HG03565 (cell line): ENCODE measurements around the gene GNA15.
A peak's percentile ranks its signal among the peaks of the same experiment; 100 is the strongest.
"Not testable (repeated sequence)": the region's sequence is repeated elsewhere in the genome, so short reads cannot be mapped to it uniquely, and the experiment has no call there.

ENCODE experiments used
- ATAC-seq: cut with Tn5 transposase; IDR thresholded peaks from one replicate; pipeline ENCODE4 v1.9.1; 2021; ENCODE audit warnings: mild to moderate bottlenecking, moderate library complexity; ENCODE audit not compliant: unreplicated experiment

The GNA15 gene

GRCh38 chr19:3171894-3172672 lies 36.2 kb downstream of the GNA15 start:
- ATAC-seq, result no peak

DNA sequence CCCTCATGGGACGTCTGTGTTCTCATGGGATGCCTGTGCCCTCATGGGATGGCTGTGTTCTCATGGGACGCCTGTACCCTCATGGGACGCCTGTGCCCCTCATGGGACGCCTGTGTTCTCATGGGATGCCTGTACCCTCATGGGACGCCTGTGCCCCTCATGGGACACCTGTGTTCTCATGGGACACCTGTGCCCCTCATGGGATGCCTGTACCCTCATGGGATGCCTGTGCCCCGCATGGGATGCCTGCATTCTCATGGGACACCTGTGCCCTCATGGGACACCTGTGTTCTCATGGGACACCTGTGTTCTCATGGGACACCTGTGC lies 36.8 kb downstream of the GNA15 start:
- not testable (repeated sequence) for ATAC-seq

- ATAC-seq, result no peak
Measured at GRCh38 chr19:3175781-3176714, 40.2 kb downstream of the GNA15 start.

- no peak for ATAC-seq
Measured at GRCh38 chr19:3176715-3177501, 41.1 kb downstream of the GNA15 start.

DNA sequence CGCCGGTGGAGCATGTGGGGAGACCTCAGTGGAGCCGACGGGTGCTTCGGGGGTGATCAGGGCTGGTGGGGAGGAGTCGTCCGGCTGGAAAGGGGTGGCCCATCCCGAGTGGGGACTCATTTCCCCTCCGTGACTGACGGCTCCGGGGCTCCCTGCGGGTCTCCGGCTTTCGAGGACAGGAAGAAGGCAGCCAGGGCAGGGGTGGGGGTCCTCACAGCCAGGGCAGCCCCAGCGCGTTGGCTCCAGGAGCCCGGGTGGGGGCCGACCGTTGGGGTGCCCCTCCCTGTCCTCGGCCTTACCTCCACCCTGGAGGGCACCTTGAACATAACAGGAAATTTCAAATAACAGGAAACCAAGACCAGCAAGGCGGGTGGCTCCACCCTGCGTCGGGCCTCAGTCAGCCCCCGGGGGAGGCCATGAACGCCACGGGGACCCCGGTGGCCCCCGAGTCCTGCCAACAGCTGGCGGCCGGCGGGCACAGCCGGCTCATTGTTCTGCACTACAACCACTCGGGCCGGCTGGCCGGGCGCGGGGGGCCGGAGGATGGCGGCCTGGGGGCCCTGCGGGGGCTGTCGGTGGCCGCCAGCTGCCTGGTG lies 42.6 kb downstream of the GNA15 start, which contains the start of gene S1PR4:
TSS of gene S1PR4 (plus strand) at position 393 of the 596 bp plus-strand sequence. CDS start at position 417, 24 bp downstream.
- ATAC-seq, result no peak

DNA sequence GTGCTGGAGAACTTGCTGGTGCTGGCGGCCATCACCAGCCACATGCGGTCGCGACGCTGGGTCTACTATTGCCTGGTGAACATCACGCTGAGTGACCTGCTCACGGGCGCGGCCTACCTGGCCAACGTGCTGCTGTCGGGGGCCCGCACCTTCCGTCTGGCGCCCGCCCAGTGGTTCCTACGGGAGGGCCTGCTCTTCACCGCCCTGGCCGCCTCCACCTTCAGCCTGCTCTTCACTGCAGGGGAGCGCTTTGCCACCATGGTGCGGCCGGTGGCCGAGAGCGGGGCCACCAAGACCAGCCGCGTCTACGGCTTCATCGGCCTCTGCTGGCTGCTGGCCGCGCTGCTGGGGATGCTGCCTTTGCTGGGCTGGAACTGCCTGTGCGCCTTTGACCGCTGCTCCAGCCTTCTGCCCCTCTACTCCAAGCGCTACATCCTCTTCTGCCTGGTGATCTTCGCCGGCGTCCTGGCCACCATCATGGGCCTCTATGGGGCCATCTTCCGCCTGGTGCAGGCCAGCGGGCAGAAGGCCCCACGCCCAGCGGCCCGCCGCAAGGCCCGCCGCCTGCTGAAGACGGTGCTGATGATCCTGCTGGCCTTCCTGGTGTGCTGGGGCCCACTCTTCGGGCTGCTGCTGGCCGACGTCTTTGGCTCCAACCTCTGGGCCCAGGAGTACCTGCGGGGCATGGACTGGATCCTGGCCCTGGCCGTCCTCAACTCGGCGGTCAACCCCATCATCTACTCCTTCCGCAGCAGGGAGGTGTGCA lies 43.3 kb downstream of the GNA15 start:
- no peak for ATAC-seq

DNA sequence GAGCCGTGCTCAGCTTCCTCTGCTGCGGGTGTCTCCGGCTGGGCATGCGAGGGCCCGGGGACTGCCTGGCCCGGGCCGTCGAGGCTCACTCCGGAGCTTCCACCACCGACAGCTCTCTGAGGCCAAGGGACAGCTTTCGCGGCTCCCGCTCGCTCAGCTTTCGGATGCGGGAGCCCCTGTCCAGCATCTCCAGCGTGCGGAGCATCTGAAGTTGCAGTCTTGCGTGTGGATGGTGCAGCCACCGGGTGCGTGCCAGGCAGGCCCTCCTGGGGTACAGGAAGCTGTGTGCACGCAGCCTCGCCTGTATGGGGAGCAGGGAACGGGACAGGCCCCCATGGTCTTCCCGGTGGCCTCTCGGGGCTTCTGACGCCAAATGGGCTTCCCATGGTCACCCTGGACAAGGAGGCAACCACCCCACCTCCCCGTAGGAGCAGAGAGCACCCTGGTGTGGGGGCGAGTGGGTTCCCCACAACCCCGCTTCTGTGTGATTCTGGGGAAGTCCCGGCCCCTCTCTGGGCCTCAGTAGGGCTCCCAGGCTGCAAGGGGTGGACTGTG lies 44.0 kb downstream of the GNA15 start:
- no peak for ATAC-seq

- no peak for ATAC-seq
Measured at GRCh38 chr19:3183721-3184641, 48.1 kb downstream of the GNA15 start.

DNA sequence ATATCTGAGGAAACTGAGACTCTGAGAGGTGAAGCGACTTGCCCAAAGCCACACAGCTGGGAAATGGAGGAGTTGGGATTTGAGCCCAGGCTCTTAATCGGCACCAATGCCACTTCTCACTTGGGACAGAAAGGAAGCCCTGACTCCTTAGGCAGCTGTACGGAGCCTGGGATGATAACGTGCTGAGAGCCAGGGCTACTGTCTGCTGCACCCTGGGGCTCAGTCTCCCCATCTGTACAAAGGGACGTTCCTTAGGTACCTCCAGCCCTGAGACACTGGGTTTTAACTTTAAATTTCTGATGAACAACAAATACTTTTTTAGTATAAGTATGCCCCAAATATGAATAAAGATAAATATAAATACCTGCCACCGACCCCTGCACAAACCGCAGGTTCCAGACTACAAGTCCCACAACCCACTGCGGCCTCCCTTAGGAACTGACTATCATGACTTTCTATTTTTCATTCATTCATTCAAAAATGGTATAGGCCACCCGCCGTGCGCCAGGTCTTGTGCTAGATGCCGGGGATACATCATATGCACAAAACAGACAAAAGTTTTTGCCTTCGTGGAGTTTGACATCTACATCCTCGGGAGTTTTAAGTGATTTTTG lies 49.1 kb downstream of the GNA15 start:
- peak; percentile 16 for ATAC-seq

DNA sequence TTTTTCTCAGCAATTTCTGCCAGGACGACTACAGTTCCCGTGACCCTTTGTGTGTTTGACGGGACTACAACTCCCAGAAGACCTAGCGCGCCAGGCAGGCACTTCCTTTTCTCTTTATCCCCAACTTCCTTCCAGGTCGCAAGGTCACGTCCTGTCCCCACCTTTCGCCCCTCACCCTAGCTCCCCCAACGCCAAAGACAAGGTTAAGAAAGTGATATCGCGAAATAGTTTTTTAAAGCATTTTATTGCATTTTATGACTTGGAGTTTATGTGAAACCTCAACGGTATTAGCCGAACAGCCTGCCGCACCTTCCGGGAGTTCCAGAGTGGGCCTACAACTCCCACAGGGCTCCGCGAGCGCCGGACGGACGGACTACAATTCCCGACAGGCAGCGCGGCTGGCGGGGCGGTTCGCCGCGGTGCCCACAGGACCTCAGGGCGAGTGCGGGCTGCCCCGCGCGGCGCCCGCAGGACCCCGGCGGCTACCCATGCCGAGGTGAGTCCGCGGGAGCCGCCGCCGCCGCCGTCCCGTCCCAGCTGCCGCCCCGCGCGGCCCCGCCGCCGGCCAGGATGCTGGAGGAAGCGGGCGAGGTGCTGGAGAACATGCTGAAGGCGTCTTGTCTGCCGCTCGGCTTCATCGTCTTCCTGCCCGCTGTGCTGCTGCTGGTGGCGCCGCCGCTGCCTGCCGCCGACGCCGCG lies 49.8 kb downstream of the GNA15 start, which contains the start of gene NCLN:
TSS of gene NCLN (plus strand) at position 470 of the 699 bp plus-strand sequence. CDS start at position 571, 101 bp downstream.
- ATAC-seq, result peak; percentile 66

GRCh38 chr19:3186160-3186688 lies 50.4 kb downstream of the GNA15 start:
- peak; percentile 15 for ATAC-seq

DNA sequence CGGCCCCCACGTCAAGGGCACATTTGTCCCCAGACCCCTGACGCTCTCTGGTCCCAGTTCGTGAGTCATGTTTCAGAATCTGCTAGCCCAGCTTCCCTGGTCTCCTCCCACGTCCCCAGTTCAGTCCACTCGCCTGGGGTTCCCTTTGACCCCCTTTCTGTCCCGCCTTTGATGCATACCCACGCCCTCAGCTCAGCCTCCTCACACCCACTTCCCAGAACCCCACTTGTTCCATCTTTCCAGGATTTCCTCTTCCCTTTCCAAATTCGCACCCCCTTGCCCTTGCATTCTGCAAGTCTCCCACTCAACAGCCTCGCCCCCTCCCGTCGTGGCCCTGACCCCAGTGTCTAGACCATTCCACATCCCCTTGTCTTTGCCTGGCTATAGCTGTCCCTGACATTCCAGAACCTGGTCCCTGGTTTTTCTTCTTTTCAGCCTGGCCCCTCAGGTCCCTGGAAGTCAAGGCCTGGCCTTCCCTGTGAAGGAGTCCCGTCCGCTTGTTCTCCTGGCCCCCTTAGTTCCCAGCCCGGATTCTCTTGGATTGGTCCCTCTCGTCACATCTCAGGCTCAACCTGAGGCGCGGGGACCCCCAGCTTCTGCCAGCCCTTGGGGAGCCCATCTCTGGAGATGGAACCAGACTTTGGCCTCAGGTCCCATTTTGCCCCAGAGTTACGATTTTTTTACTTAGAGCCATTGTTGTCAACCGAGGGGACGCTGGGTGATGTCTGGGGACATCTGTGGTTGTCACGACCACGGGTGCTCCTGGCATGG lies 51.2 kb downstream of the GNA15 start:
- ATAC-seq, result no peak

GRCh38 chr19:3187662-3188511 lies 52.1 kb downstream of the GNA15 start:
- ATAC-seq, result no peak

DNA sequence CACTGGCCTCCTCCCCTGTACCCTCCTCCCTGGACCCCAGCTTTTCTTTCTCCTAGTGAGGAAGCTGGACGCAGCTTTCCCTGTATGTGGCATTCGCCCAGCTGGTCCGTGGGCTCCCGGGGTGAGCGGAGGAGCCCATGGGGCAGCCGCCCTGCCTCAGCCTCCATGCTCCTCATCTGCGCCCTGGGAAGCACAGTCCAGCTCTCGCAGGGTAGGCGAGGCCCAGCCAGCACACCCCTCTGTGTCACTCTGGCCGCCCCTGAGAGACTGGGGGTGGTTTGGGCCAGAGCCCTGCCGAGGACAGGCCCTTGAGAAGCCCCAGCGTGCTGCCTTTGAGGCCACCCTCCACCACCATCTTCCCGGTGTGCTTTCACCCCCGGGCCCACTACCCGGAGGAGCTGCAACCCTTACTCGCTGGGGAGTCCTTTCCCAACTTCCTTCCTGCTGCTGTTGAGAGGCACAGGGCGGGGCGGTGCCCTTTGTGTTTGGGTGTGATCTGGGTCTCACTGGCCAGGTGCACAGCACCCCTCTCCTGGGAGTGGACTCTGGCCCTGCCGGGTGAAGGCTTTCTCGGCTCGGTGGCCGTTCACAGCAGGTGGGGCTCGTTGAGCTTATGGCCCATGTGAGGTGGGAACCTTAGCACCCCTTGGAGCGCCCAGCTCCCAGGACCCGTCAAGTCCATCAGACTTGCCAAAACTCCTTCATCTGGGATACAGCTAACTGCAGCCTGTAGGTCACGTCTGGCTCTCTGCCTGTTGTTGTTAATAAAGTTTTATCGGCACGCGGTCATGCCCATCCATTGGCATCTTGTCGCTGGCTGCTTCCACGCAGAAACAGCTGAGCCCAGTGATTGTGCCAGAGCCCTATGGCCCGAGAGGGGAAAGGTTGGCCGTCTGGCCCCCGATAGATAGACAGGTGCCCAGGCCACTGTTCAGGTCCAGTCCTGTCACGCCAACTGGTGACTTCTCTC lies 53.1 kb downstream of the GNA15 start:
- no peak for ATAC-seq
